Common myeloid progenitor, CD34-positive (primary cell): Measurements from ENCODE around the gene LYSET.

Source experiments
- CTCF ChIA-PET: fragments of 350-600 bp; sonication (Branson Sonifier 250); formaldehyde crosslinking; loops from one replicate; lab custom pipeline; 2021; ENCODE audit warnings: antibody characterized with exemption; lab: Charles Lee
- POLR2A ChIA-PET: fragments of 350-600 bp; sonication (Branson Sonifier 250); formaldehyde crosslinking; loops from one replicate; lab custom pipeline; 2021; ENCODE audit warnings: antibody characterized with exemption; lab: Charles Lee
- DNase-seq, 3 donors: peaks; one replicate each; pipeline versions ENCODE4 v3.0.0 to v3.0.0-alpha.2; 2013
- H3K27ac ChIP-seq, 2 experiments: 1 replicate in 1 of 2; 2 replicates in 1 of 2; pipeline ENCODE4 v1.7.0; 2013; ENCODE audit warnings: inconsistent platforms in 2 of 2, low read length in 2 of 2, mild to moderate bottlenecking in 2 of 2, low read depth in 1 of 2, moderate library complexity in 1 of 2; ENCODE audit not compliant: severe bottlenecking in 2 of 2, insufficient read depth in 1 of 2, poor library complexity in 1 of 2
- H3K27me3 ChIP-seq, 5 experiments: replicated peaks in 2 of 5; 1 replicate in 3 of 5; 2 replicates in 2 of 5; pipeline versions ENCODE4 v1.6.1 to v1.7.0; 2013; ENCODE audit warnings: low read length in 4 of 5, mild to moderate bottlenecking in 2 of 5, moderate library complexity in 2 of 5, inconsistent platforms in 1 of 5; ENCODE audit not compliant: insufficient read depth in 5 of 5, control insufficient read depth in 4 of 5
- H3K36me3 ChIP-seq, 4 experiments: 1 replicate in 2 of 4; 2 replicates in 2 of 4; pipeline versions ENCODE4 v1.6.1 to v1.7.0; 2013; ENCODE audit warnings: low read length in 3 of 4, control low read depth in 1 of 4, mild to moderate bottlenecking in 1 of 4; ENCODE audit not compliant: control insufficient read depth in 4 of 4, insufficient read depth in 4 of 4
- H3K4me1 ChIP-seq, 4 experiments: 1 replicate in 3 of 4; 2 replicates in 1 of 4; pipeline versions ENCODE4 v1.6.1 to v1.7.1; 2013; ENCODE audit warnings: low read length in 3 of 4, mild to moderate bottlenecking in 3 of 4, control low read depth in 1 of 4, inconsistent platforms in 1 of 4, moderate library complexity in 1 of 4; ENCODE audit not compliant: control insufficient read depth in 4 of 4, insufficient read depth in 4 of 4; ENCODE audit errors: control extremely low read depth in 1 of 4
- H3K4me3 ChIP-seq, 7 experiments: 1 replicate in 4 of 7; 2 replicates in 3 of 7; pipeline versions ENCODE4 v1.5.1 to v1.7.0; 2013; ENCODE audit warnings: mild to moderate bottlenecking in 7 of 7, low read length in 6 of 7, moderate library complexity in 6 of 7, inconsistent platforms in 2 of 7, low read depth in 2 of 7, control low read depth in 1 of 7; ENCODE audit not compliant: insufficient read depth in 4 of 7, control insufficient read depth in 1 of 7; ENCODE audit errors: extremely low read depth in 1 of 7
- H3K9me3 ChIP-seq, 5 experiments: 1 replicate in 4 of 5; 2 replicates in 1 of 5; pipeline versions ENCODE4 v1.6.1 to v1.7.1; 2013; ENCODE audit warnings: low read length in 4 of 5, mild to moderate bottlenecking in 2 of 5, inconsistent platforms in 1 of 5, low read depth in 1 of 5, moderate library complexity in 1 of 5; ENCODE audit not compliant: control insufficient read depth in 4 of 5, insufficient read depth in 2 of 5; ENCODE audit errors: control extremely low read depth in 1 of 5
- WGBS: methylation state at CpG from one replicate; pipeline ENCODE4 v1.1.5; 2013; ENCODE audit not compliant: insufficient coverage; 5-methylcytosine and 5-hydroxymethylcytosine counted together

The LYSET gene

GRCh38 chr14:93200553-93200952 lies 15.4 kb downstream of the LYSET start:
- Histone ChIP-seq H3K27me3 (no peaks in the 10 kb centered on the region), H3K4me3 (no peak overlapping the region), H3K36me3 (peaks cover 0 to 3% (median 0%) of the 10 kb centered on the region in 4 experiments), H3K9me3 (no peaks in the 10 kb centered on the region), H3K27ac (no peak overlapping the region), H3K4me1 (peaks cover 0 to 6% (median 4%) of the 10 kb centered on the region in 4 experiments)
- no peak for DNase-seq
- 98% methylated on average over 4 of the region's 5 CpGs for WGBS
- CTCF ChIA-PET, result no interaction called here
- POLR2A ChIA-PET, result no interaction called here

GRCh38 chr14:93201155-93201704 lies 16.1 kb downstream of the LYSET start:
- Histone ChIP-seq H3K4me1 (peaks cover 2 to 12% (median 11%) of the 10 kb centered on the region in 4 experiments), H3K9me3 (no peaks in the 10 kb centered on the region), H3K27me3 (no peaks in the 10 kb centered on the region), H3K36me3 (peaks cover 0 to 3% (median 0%) of the 10 kb centered on the region in 4 experiments), H3K27ac (no peak overlapping the region), H3K4me3 (no peak overlapping the region)
- WGBS, result 95% methylated on average over 4 of the region's 7 CpGs
- POLR2A ChIA-PET, result no interaction called here
- CTCF ChIA-PET, result interaction anchor here (1.2 kb wide), 1 partner anchor 7 kb away, joined by 3 read pairs; no protein-coding TSS in a partner anchor
- no peak for DNase-seq

GRCh38 chr14:93206793-93207467 lies 21.8 kb downstream of the LYSET start, which contains the start of the genes GON7 and UBR7:
TSS of gene GON7 (minus strand) at chr14:93207065. CDS start at chr14:93207037, 28 bp downstream.
TSS of gene UBR7 (plus strand) at chr14:93207256. CDS start at chr14:93207292, 36 bp downstream.
- CTCF ChIA-PET, result interaction anchor here (0.9 to 3.0 kb wide), 12 partner anchors 8 to 94 kb away, joined by 3 to 27 read pairs (median 5); partner anchors contain the start of genes LYSET and MOAP1
- H3K27me3 ChIP-seq, result no peaks in the 10 kb centered on the region
- peak within 1 kb of the TSS; percentile 84 to 97 (median 95) for H3K4me3 ChIP-seq
- H3K4me1 ChIP-seq, result peaks cover 13 to 31% (median 24%) of the 10 kb centered on the region in 4 experiments
- H3K27ac ChIP-seq, result peak within 1 kb of the TSS; percentile 15 to 85
- POLR2A ChIA-PET, result interaction anchor here (2.1 kb wide), 1 partner anchor 22 kb away, joined by 15 read pairs; the partner anchor contains the start of genes LYSET and MOAP1
- no peaks in the 10 kb centered on the region for H3K9me3 ChIP-seq
- peaks cover under 1 to 2% (median 1%) of the 10 kb centered on the region in 4 experiments for H3K36me3 ChIP-seq
- DNase-seq, result peak; percentile 90 to 93 (median 91)
- WGBS, result under 1% methylated on average over 45 of the region's 65 CpGs

GRCh38 chr14:93207468-93208308 lies 22.6 kb downstream of the LYSET start:
- DNase-seq, result peak; percentile 47 to 91 (median 85)

DNA sequence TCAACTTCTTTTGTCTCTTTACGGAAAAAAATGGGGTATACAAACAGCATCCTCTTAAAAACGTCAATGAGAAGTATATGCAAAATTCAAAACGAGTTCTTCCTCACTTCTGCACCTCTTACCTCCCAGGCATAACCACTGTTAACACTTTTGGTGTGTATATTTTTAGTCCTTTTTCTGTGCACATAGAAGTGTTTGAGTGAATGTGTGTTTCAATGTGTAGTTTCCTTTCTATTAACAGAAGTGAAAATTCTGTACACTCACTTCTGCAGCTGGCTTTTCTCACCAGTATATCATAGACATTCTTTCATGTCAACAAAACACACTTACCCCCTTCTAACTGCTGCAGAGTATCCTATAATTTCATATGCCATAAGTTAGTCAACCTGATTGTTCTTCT lies 27.3 kb downstream of the LYSET start:
- H3K36me3 ChIP-seq, result peaks cover 4 to 47% (median 21%) of the 10 kb centered on the region in 4 experiments
- DNase-seq, result no peak
- WGBS, result 100% methylated on average over 1 of the region's 3 CpGs
- CTCF ChIA-PET, result interaction anchor here (1.2 kb wide), 2 partner anchors 57 to 260 kb away, joined by 3 read pairs; no protein-coding TSS in a partner anchor
- no peaks in the 10 kb centered on the region for H3K9me3 ChIP-seq
- H3K27me3 ChIP-seq, result no peaks in the 10 kb centered on the region
- H3K4me3 ChIP-seq, result no peak overlapping the region
- peaks cover 8 to 19% (median 9%) of the 10 kb centered on the region in 4 experiments for H3K4me1 ChIP-seq
- POLR2A ChIA-PET, result no interaction called here
- no peak overlapping the region for H3K27ac ChIP-seq

More at GRCh38 chr14:93207468-93208308, 22.6 kb downstream of the LYSET start:
- ChIA-PET POLR2A (interaction anchor here (0.7 to 2.1 kb wide), 2 partner anchors 23 to 95 kb away, joined by 3 to 15 read pairs; partner anchors contain the start of genes LYSET and MOAP1), CTCF (interaction anchor here (0.9 to 3.0 kb wide), 9 partner anchors 9 to 94 kb away, joined by 4 to 27 read pairs (median 5); partner anchors contain the start of genes LYSET and MOAP1)
- 0% methylated on average over 13 of the region's 23 CpGs for WGBS
- peaks cover 3 to 10% (median 6%) of the 10 kb centered on the region in 4 experiments for H3K36me3 ChIP-seq
- H3K27me3 ChIP-seq, result no peaks in the 10 kb centered on the region
- peak overlapping the region; percentile 15 to 85 for H3K27ac ChIP-seq
- H3K9me3 ChIP-seq, result no peaks in the 10 kb centered on the region
- peaks cover 13 to 31% (median 24%) of the 10 kb centered on the region in 4 experiments for H3K4me1 ChIP-seq
- peak overlapping the region; percentile 84 to 97 (median 95) for H3K4me3 ChIP-seq

DNA sequence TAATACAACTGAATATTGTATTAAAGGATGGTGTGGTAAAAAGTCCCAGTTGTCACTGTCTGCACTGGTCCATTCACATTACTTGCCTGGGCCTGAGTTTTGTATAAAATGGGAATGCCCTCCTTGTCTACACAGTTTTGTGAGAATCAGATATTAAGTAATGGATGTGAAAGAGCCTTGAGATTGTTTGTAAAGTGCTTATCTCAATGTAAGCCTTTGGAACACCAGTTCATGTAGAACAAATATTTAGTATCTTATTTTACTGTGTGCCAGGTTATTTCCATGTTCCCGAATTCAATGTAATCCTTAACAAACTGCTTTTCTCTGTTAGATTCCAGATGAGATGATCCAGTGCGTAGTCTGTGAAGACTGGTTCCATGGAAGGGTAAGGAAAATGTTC lies 29.5 kb downstream of the LYSET start:
- WGBS, result 100% methylated on average over 1 of the region's 2 CpGs
- DNase-seq, result no peak
- Histone ChIP-seq H3K9me3 (no peaks in the 10 kb centered on the region), H3K4me1 (peaks cover 0 to 1% (median 0%) of the 10 kb centered on the region in 4 experiments), H3K27ac (no peak overlapping the region), H3K27me3 (no peaks in the 10 kb centered on the region), H3K36me3 (peaks cover 7 to 52% (median 23%) of the 10 kb centered on the region in 4 experiments), H3K4me3 (no peak overlapping the region)
- CTCF ChIA-PET, result no interaction called here
- POLR2A ChIA-PET, result no interaction called here
